Fibroblast of pulmonary artery (primary cell): ENCODE measurements around the gene ATG14.
"Not testable (repeated sequence)": the region's sequence is repeated elsewhere in the genome, so short reads cannot be mapped to it uniquely, and the experiment has no call there.

Source experiments
- DNase-seq: peaks from one replicate; pipeline ENCODE4 v3.0.0-alpha.2; 2010; ENCODE audit warnings: low read depth
- H3K4me3 ChIP-seq: replicated peaks from 2 replicates; pipeline ENCODE4 v1.5.1; 2011; ENCODE audit warnings: low read depth, mild to moderate bottlenecking, control low read depth, low read length, moderate library complexity
- CTCF ChIP-seq: IDR thresholded peaks from 2 replicates; pipeline ENCODE4 v1.5.1; 2011; ENCODE audit warnings: mild to moderate bottlenecking, control low read depth, low read length, inconsistent platforms; ENCODE audit errors: missing control alignments

Gene ATG14

GRCh38 chr14:55348766-55349453, 62.7 kb downstream of the ATG14 start:
- no peak for TF ChIP-seq CTCF
- no peak overlapping the region for H3K4me3 ChIP-seq
- no peak for DNase-seq

GRCh38 chr14:55347748-55348147, 63.9 kb downstream of the ATG14 start:
- TF ChIP-seq CTCF: no peak
- DNase-seq: no peak
- H3K4me3 ChIP-seq: no peak overlapping the region

- no peak for DNase-seq
- no peak for TF ChIP-seq CTCF
- no peak overlapping the region for H3K4me3 ChIP-seq
Measured at GRCh38 chr14:55347040-55347439, 64.6 kb downstream of the ATG14 start.

GRCh38 chr14:55344582-55345163, 67.0 kb downstream of the ATG14 start:
- not testable (repeated sequence) for H3K4me3 ChIP-seq, DNase-seq

- TF ChIP-seq CTCF: no peak
- no peak for DNase-seq
- H3K4me3 ChIP-seq: no peak overlapping the region
Measured at GRCh38 chr14:55341781-55342180, 69.8 kb downstream of the ATG14 start.

GRCh38 chr14:55340482-55340881, 71.1 kb downstream of the ATG14 start:
- TF ChIP-seq CTCF: no peak
- H3K4me3 ChIP-seq: no peak overlapping the region
- DNase-seq: no peak

- H3K4me3 ChIP-seq: no peak overlapping the region
- DNase-seq: peak; percentile 41
- TF ChIP-seq CTCF: no peak
Measured at GRCh38 chr14:55339770-55340169, 71.9 kb downstream of the ATG14 start.
